Measurements from ENCODE around the gene ARHGAP42.

DNA sequence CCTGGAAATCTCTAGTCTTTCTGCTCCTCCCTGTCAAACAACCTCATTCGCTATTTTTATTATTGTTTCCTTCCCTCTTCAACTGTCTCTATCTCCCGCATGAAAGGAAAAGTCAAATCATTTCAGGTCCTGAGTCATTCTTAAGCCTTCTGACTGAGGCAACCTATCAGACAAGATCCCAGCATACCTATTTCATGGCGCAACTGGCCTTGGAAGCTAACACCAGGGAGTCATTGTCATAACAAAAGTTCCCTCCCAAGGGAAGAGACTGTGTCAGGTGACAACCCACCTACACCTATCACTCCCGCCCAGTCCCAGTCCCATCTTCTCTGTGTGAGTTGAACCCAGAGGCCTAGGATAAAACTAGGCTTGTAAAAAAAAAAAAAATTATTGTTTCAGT, 10.2 kb upstream of the ARHGAP42 start:
- TF ChIP-seq POLR2AphosphoS5 (IDR thresholded peaks at IDR 0.05), result no peak
- TF ChIP-seq POLR2A (IDR thresholded peaks at IDR 0.05; ENCODE audit: low read depth), result no peak
- TF ChIP-seq, protein P1, sequence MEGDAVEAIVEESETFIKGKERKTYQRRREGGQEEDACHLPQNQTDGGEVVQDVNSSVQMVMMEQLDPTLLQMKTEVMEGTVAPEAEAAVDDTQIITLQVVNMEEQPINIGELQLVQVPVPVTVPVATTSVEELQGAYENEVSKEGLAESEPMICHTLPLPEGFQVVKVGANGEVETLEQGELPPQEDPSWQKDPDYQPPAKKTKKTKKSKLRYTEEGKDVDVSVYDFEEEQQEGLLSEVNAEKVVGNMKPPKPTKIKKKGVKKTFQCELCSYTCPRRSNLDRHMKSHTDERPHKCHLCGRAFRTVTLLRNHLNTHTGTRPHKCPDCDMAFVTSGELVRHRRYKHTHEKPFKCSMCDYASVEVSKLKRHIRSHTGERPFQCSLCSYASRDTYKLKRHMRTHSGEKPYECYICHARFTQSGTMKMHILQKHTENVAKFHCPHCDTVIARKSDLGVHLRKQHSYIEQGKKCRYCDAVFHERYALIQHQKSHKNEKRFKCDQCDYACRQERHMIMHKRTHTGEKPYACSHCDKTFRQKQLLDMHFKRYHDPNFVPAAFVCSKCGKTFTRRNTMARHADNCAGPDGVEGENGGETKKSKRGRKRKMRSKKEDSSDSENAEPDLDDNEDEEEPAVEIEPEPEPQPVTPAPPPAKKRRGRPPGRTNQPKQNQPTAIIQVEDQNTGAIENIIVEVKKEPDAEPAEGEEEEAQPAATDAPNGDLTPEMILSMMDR (IDR thresholded peaks at IDR 0.05), result no peak
